ENCODE measurements around the gene FHAD1.

The FHAD1 gene

GRCh38 chr1:15246960-15247614 lies at the start of gene FHAD1:
Gene FHAD1, plus strand, starts transcription at chr1:15247223. Its CDS starts 4,562 bp downstream, at chr1:15251785.
- H3K4me3 ChIP-seq (ENCODE audit: low read depth, low read length), result no peak within 1 kb of the TSS
- DNase-seq (ENCODE audit: low read depth), result peak; percentile 12
- TF ChIP-seq MYC (IDR thresholded peaks at IDR 0.05; ENCODE audit: low read depth, low read length) (no peak), MAX (IDR thresholded peaks at IDR 0.05; ENCODE audit: low read depth, low read length) (no peak), POLR2A (IDR thresholded peaks at IDR 0.05; ENCODE audit: extremely low read depth, insufficient read length) (no peak), CTCF (IDR thresholded peaks at IDR 0.05; ENCODE audit: low read depth, low read length) (no peak)

GRCh38 chr1:15197591-15198447 lies 49.2 kb upstream of the FHAD1 start:
- DNase-seq (ENCODE audit: low read depth), result peak; percentile 12
- H3K4me3 ChIP-seq (ENCODE audit: low read depth, low read length), result no peak overlapping the region
- TF ChIP-seq MYC (IDR thresholded peaks at IDR 0.05; ENCODE audit: low read depth, low read length), result no peak
- no peak for TF ChIP-seq MAX (IDR thresholded peaks at IDR 0.05; ENCODE audit: low read depth, low read length)
- TF ChIP-seq POLR2A (IDR thresholded peaks at IDR 0.05; ENCODE audit: extremely low read depth, insufficient read length), result no peak
- TF ChIP-seq CTCF (IDR thresholded peaks at IDR 0.05; ENCODE audit: low read depth, low read length), result no peak

GRCh38 chr1:15198684-15199083 lies 48.3 kb upstream of the FHAD1 start:
- DNase-seq (ENCODE audit: low read depth), result no peak
- no peak overlapping the region for H3K4me3 ChIP-seq (ENCODE audit: low read depth, low read length)
- no peak for TF ChIP-seq CTCF (IDR thresholded peaks at IDR 0.05; ENCODE audit: low read depth, low read length)
- no peak for TF ChIP-seq MAX (IDR thresholded peaks at IDR 0.05; ENCODE audit: low read depth, low read length)
- TF ChIP-seq POLR2A (IDR thresholded peaks at IDR 0.05; ENCODE audit: extremely low read depth, insufficient read length), result no peak
- TF ChIP-seq MYC (IDR thresholded peaks at IDR 0.05; ENCODE audit: low read depth, low read length), result no peak

GRCh38 chr1:15201221-15201620 lies 45.8 kb upstream of the FHAD1 start:
- no peak for DNase-seq (ENCODE audit: low read depth)
- no peak overlapping the region for H3K4me3 ChIP-seq (ENCODE audit: low read depth, low read length)
- no peak for TF ChIP-seq POLR2A (IDR thresholded peaks at IDR 0.05; ENCODE audit: extremely low read depth, insufficient read length)
- TF ChIP-seq MAX (IDR thresholded peaks at IDR 0.05; ENCODE audit: low read depth, low read length), result no peak
- TF ChIP-seq MYC (IDR thresholded peaks at IDR 0.05; ENCODE audit: low read depth, low read length), result no peak
- no peak for TF ChIP-seq CTCF (IDR thresholded peaks at IDR 0.05; ENCODE audit: low read depth, low read length)

GRCh38 chr1:15201849-15202551 lies 45.0 kb upstream of the FHAD1 start:
- no peak for DNase-seq (ENCODE audit: low read depth)
- no peak overlapping the region for H3K4me3 ChIP-seq (ENCODE audit: low read depth, low read length)
- TF ChIP-seq MAX (IDR thresholded peaks at IDR 0.05; ENCODE audit: low read depth, low read length) (no peak), MYC (IDR thresholded peaks at IDR 0.05; ENCODE audit: low read depth, low read length) (no peak), CTCF (IDR thresholded peaks at IDR 0.05; ENCODE audit: low read depth, low read length) (no peak), POLR2A (IDR thresholded peaks at IDR 0.05; ENCODE audit: extremely low read depth, insufficient read length) (no peak)
